GM12878 (cell line): ENCODE measurements around the gene ADM2. TPM values are rescaled to one million over a fixed set of nuclear protein-coding genes. Genes with fewer than 3 reads are reported as not detected.

Experiments
- ATAC-seq: fragments of 200-7000 bp; cut with Tn5 transposase; 3 replicates; pipeline ENCODE4 v1.9.1; 2020; ENCODE audit warnings: mild to moderate bottlenecking, moderate library complexity
- BruUV-seq: library from RNA; stranded (reverse); fragments of 400-500 nt; replicated peaks from 2 replicates; lab custom pipeline; 2021; lab: Mats Ljungman, UMichigan
- CTCF ChIA-PET: fragments of 300-600 bp; sonication (Branson Sonifier 250); formaldehyde crosslinking; extraction: SDS; loops from one replicate; lab custom pipeline; 2021; ENCODE audit warnings: inconsistent platforms; lab: Yijun Ruan, JAX
- POLR2A ChIA-PET: fragments of 350-600 bp; formaldehyde crosslinking; extraction: SDS; loops from one replicate; lab custom pipeline; 2021; ENCODE audit warnings: inconsistent platforms; lab: Charles Lee
- RAD21 ChIA-PET: fragments of 300-600 bp; sonication (Branson Sonifier 250); formaldehyde crosslinking; loops from one replicate; lab custom pipeline; 2023; ENCODE audit warnings: antibody characterized with exemption; ENCODE audit not compliant: unreplicated experiment; lab: Charles Lee
- SMC1A ChIA-PET: fragments of 300-600 bp; sonication (Branson Sonifier 250); formaldehyde crosslinking; loops from one replicate; lab custom pipeline; 2023; ENCODE audit not compliant: unreplicated experiment, uncharacterized antibody; lab: Charles Lee
- DNase-seq: peaks from one replicate; pipeline ENCODE4 v3.0.0-alpha.2; 2011; ENCODE audit warnings: low read depth, low spot score
- FAIRE-seq: peaks from 3 replicates; lab custom pipeline; 2011; peaks lifted over from hg19 to GRCh38; lab: Jason Lieb, UNC
- H2AFZ ChIP-seq: 2 replicates; pipeline ENCODE4 v1.6.0; 2011; ENCODE audit warnings: low read depth, low read length, control low read depth; ENCODE audit not compliant: control insufficient read depth
- H3K27ac ChIP-seq: 2 replicates; pipeline ENCODE4 v1.5.1; 2011; ENCODE audit warnings: control low read depth; ENCODE audit not compliant: control insufficient read depth, insufficient read depth
- H3K27me3 ChIP-seq, 2 experiments: replicated peaks in 1 of 2; 2 replicates each; pipeline versions ENCODE4 v1.6.0 to v1.6.1; 2011; ENCODE audit warnings: low read length in 1 of 2; ENCODE audit not compliant: control insufficient read depth in 2 of 2, insufficient read depth in 2 of 2
- H3K36me3 ChIP-seq, 2 experiments: 2 replicates each; pipeline ENCODE4 v1.5.1; 2011; ENCODE audit warnings: low read length in 1 of 2; ENCODE audit not compliant: control insufficient read depth in 2 of 2, insufficient read depth in 2 of 2
- H3K4me1 ChIP-seq: 2 replicates; pipeline ENCODE4 v1.6.1; 2011; ENCODE audit warnings: mild to moderate bottlenecking, low read length, moderate library complexity, mixed read lengths; ENCODE audit not compliant: control insufficient read depth, insufficient read depth
- H3K4me2 ChIP-seq: 2 replicates; pipeline ENCODE4 v1.6.0; 2011; ENCODE audit warnings: control low read depth; ENCODE audit not compliant: control insufficient read depth, insufficient read depth
- H3K4me3 ChIP-seq: fragments of 200-600 bp; sonication (generic); 2 replicates; pipeline ENCODE4 v1.5.1; 2016
- H3K79me2 ChIP-seq: 2 replicates; pipeline ENCODE4 v1.6.0; 2011; ENCODE audit warnings: low read length; ENCODE audit not compliant: control insufficient read depth, insufficient read depth
- H3K9ac ChIP-seq: 2 replicates; pipeline ENCODE4 v1.8.0; 2011; ENCODE audit warnings: low read length, control low read depth, mixed read lengths; ENCODE audit not compliant: control insufficient read depth, insufficient read depth
- H3K9me3 ChIP-seq: replicated peaks from 3 replicates; pipeline ENCODE4 v1.5.1; 2011; ENCODE audit warnings: mild to moderate bottlenecking, low read length; ENCODE audit not compliant: control insufficient read depth, insufficient read depth
- H4K20me1 ChIP-seq: 2 replicates; pipeline ENCODE4 v1.6.0; 2011; ENCODE audit not compliant: control insufficient read depth, insufficient read depth
- BCL11A ChIP-seq: IDR thresholded peaks from 2 replicates; pipeline ENCODE4 v1.6.1; 2011; ENCODE audit warnings: low read depth, low read length
- BHLHE40 ChIP-seq, 2 experiments: fragments of 450-650 bp in 1 of 2; IDR thresholded peaks; 2 replicates each; pipeline ENCODE4 v1.6.1; 2011 to 2017; ENCODE audit warnings: low read depth in 2 of 2, borderline replicate concordance in 1 of 2, improper control_type of control experiment in 1 of 2, low read length in 1 of 2, mild to moderate bottlenecking in 1 of 2
- CBFB ChIP-seq: IDR thresholded peaks from 2 replicates; pipeline ENCODE4 v1.6.1; 2016; ENCODE audit warnings: antibody characterized with exemption, low read depth
- EGR1 ChIP-seq, 2 experiments: IDR thresholded peaks; 1 replicate in 1 of 2; 2 replicates in 1 of 2; pipeline ENCODE4 v1.6.1; 2011 to 2012; ENCODE audit warnings: low read depth in 2 of 2, low read length in 2 of 2, borderline replicate concordance in 1 of 2, mild to moderate bottlenecking in 1 of 2, moderate library complexity in 1 of 2
- FOXM1 ChIP-seq: IDR thresholded peaks from 2 replicates; pipeline ENCODE4 v1.6.1; 2012; ENCODE audit warnings: low read depth, mild to moderate bottlenecking, inconsistent platforms, low read length, moderate library complexity
- HDGF ChIP-seq: fragments of 450-650 bp; IDR thresholded peaks from 2 replicates; pipeline ENCODE4 v1.6.1; 2016; ENCODE audit warnings: antibody characterized with exemption
- NBN ChIP-seq: fragments of 450-650 bp; IDR thresholded peaks from 2 replicates; pipeline ENCODE4 v1.6.1; 2016
- NFYA ChIP-seq: IDR thresholded peaks from 2 replicates; pipeline ENCODE4 v1.6.1; 2011; ENCODE audit warnings: low read depth, mild to moderate bottlenecking, low read length, improper control_type of control experiment, borderline replicate concordance
- NR2C1 ChIP-seq: fragments of 450-650 bp; IDR thresholded peaks from 2 replicates; pipeline ENCODE4 v1.6.1; 2017; ENCODE audit warnings: antibody characterized with exemption, mild to moderate bottlenecking, moderate library complexity
- RB1 ChIP-seq: fragments of 450-650 bp; formaldehyde crosslinking; IDR thresholded peaks from 2 replicates; pipeline ENCODE4 v1.6.1; 2017; ENCODE audit warnings: mild to moderate bottlenecking, borderline replicate concordance
- SMAD5 ChIP-seq: IDR thresholded peaks from 2 replicates; pipeline ENCODE4 v1.6.1; 2016; ENCODE audit warnings: antibody characterized with exemption, low read depth
- TBL1XR1 ChIP-seq: IDR thresholded peaks from 2 replicates; pipeline ENCODE4 v1.6.1; 2012; ENCODE audit warnings: low read depth, low read length, improper control_type of control experiment
- WGBS: methylation state at CpG from one replicate; pipeline ENCODE4 v1.1.6; 2016; ENCODE audit warnings: low lambda C conversion rate; ENCODE audit not compliant: insufficient replicate concordance, insufficient coverage; ENCODE audit errors: missing lambda C conversion rate; 5-methylcytosine and 5-hydroxymethylcytosine counted together
- in situ Hi-C: fragments of 300-500 bp; cut with MboI; formaldehyde crosslinking; loops from 9 replicates; pipeline ENCODE4 v1.14.3; 2018; ENCODE audit warnings: mixed read lengths
- intact Hi-C: fragments of 100-400 bp; cut with micrococcal nuclease; formaldehyde crosslinking; loops from one replicate; pipeline ENCODE4 v1.14.2; 2022; ENCODE audit not compliant: unreplicated experiment
- polyA plus RNA-seq, 11 experiments: library from polyadenylated mRNA; depleted of rRNA in 4 of 11; unstranded in 6 of 11; stranded (reverse) in 5 of 11; fragments of >200 nt; fragmentation: Nextera tagmentation in 4 of 11; fragmentation: Illumina TruSeq in 1 of 11; extraction: Ambion mirVana in 4 of 11; extraction: Trizol in 1 of 11; gene quantifications; 1 replicate in 1 of 11; 2 replicates in 10 of 11; pipeline versions ENCODE4 v1.2.1 to v1.2.3, GENCODE V29; 2011 to 2016; ENCODE audit warnings: inconsistent platforms in 2 of 11, missing spikeins in 2 of 11, low read depth in 1 of 11
- total RNA-seq, 4 experiments: library from RNA; depleted of rRNA in 3 of 4; stranded (reverse); fragments of >200 nt in 3 of 4; fragmentation: Illumina TruSeq in 1 of 4; extraction: Trizol in 1 of 4; gene quantifications; 2 replicates each; pipeline versions ENCODE4 v1.2.1 to v1.2.3, GENCODE V29; 2013 to 2021
- TF ChIP-seq, protein P1 (sequence below): fragments of 450-650 bp; IDR thresholded peaks from 2 replicates; pipeline ENCODE4 v1.6.1; 2017; ENCODE audit warnings: borderline replicate concordance
- TF ChIP-seq, protein P2 (sequence below): IDR thresholded peaks from 2 replicates; pipeline ENCODE4 v1.6.1; 2012; ENCODE audit warnings: low read depth, low read length, improper control_type of control experiment
- TF ChIP-seq, protein P3 (sequence below): IDR thresholded peaks from 2 replicates; pipeline ENCODE4 v1.6.1; 2012; ENCODE audit warnings: low read depth, low read length, improper control_type of control experiment
- TF ChIP-seq, protein P4 (sequence below): fragments of 450-650 bp; IDR thresholded peaks from 2 replicates; pipeline ENCODE4 v1.6.1; 2016; ENCODE audit warnings: mild to moderate bottlenecking
- TF ChIP-seq, protein P5 (sequence below), 3 experiments: IDR thresholded peaks in 2 of 3; conservative IDR thresholded peaks in 1 of 3; 2 replicates each; pipeline ENCODE4 v1.5.1; 2011; ENCODE audit warnings: low read depth in 3 of 3, low read length in 3 of 3, mild to moderate bottlenecking in 3 of 3, control low read depth in 2 of 3, moderate library complexity in 2 of 3, inconsistent platforms in 1 of 3, mixed read lengths in 1 of 3; ENCODE audit not compliant: control insufficient read depth in 2 of 3, insufficient read depth in 1 of 3; ENCODE audit errors: extremely low read depth in 1 of 3

ADM2 gene
- total and polyA plus RNA-seq, 10 of the 15 experiments (the other 5 are each of a cell fraction or from before 2014, with no cell fraction given), result 0.02 to 0.33 (median 0.12) TPM; not detected in 2

DNA sequence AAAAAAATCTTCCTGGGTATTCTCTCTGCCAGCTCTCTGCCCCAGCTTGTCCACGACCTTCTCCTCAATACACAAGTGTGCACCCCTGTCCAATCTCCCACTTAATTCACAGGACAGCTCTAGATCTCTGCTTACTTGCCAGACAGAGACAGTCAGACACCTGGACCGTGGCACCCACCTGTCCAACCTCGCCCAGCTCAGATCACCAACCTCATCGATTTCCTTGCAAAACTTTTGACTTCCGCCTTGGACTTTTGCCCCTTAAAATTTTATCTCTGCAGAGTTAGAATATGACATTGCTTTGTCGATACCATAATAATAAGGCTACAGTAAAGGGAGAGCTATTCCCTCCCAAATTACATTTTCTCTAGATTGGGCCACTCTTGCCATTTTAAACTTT, 15.8 kb downstream of the ADM2 start:
- CTCF ChIA-PET, result interaction anchor here (0.9 to 4.8 kb wide), 16 partner anchors 11 to 353 kb away, joined by 3 to 29 read pairs (median 8); partner anchors contain the start of genes LMF2, MIOX and NCAPH2
- Histone ChIP-seq H4K20me1 (no peaks in the 10 kb centered on the region), H3K4me2 (no peak overlapping the region), H3K27me3 (no peaks in the 10 kb centered on the region), H3K36me3 (no peaks in the 10 kb centered on the region), H3K9me3 (no peaks in the 10 kb centered on the region), H3K4me1 (no peaks in the 10 kb centered on the region), H3K4me3 (no peak overlapping the region), H3K27ac (no peak overlapping the region), H2AFZ (no peak overlapping the region), H3K9ac (no peak overlapping the region), H3K79me2 (no peaks in the 10 kb centered on the region)
- FAIRE-seq (no peak), DNase-seq (no peak), ATAC-seq (no peak)
- POLR2A ChIA-PET, result interaction anchor here (1.4 kb wide), 1 partner anchor 29 kb away, joined by 4 read pairs; the partner anchor contains the start of gene SCO2
- 31% methylated on average over 6 of the region's 6 CpGs for WGBS
- in situ Hi-C loops, result loop anchor here (10.0 kb wide), 1 partner anchor 242 kb away; the partner anchor contains the start of gene HDAC10
- intact Hi-C loops, result loop anchor here (5.0 kb wide), 1 partner anchor 245 kb away; the partner anchor contains the start of gene HDAC10
- SMC1A ChIA-PET, result interaction anchor here (0.7 to 2.1 kb wide), 5 partner anchors 24 to 254 kb away, joined by 4 to 8 read pairs (median 5); partner anchors contain the start of gene TUBGCP6
- no TSS peak for BruUV-seq
- RAD21 ChIA-PET, result interaction anchor here (0.5 to 3.0 kb wide), 9 partner anchors 12 to 256 kb away, joined by 3 to 16 read pairs (median 5); partner anchors contain the start of genes PLXNB2 and SCO2
- TF ChIP-seq, protein P1, sequence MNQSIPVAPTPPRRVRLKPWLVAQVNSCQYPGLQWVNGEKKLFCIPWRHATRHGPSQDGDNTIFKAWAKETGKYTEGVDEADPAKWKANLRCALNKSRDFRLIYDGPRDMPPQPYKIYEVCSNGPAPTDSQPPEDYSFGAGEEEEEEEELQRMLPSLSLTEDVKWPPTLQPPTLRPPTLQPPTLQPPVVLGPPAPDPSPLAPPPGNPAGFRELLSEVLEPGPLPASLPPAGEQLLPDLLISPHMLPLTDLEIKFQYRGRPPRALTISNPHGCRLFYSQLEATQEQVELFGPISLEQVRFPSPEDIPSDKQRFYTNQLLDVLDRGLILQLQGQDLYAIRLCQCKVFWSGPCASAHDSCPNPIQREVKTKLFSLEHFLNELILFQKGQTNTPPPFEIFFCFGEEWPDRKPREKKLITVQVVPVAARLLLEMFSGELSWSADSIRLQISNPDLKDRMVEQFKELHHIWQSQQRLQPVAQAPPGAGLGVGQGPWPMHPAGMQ, result no peak
- TF ChIP-seq SMAD5 (no peak), NBN (no peak), BHLHE40 (IDR thresholded peaks at IDR 0.05; ENCODE audit: borderline replicate concordance in 1 of 2, low read depth in 2 of 2, low read length in 1 of 2) (no peak), CBFB (no peak), TBL1XR1 (no peak), HDGF (no peak), RB1 (no peak), FOXM1 (no peak), NR2C1 (no peak), BCL11A (no peak), NFYA (no peak), EGR1 (IDR thresholded peaks at IDR 0.05; ENCODE audit: borderline replicate concordance in 1 of 2, low read depth in 2 of 2, low read length in 2 of 2) (no peak)
- TF ChIP-seq, protein P2, sequence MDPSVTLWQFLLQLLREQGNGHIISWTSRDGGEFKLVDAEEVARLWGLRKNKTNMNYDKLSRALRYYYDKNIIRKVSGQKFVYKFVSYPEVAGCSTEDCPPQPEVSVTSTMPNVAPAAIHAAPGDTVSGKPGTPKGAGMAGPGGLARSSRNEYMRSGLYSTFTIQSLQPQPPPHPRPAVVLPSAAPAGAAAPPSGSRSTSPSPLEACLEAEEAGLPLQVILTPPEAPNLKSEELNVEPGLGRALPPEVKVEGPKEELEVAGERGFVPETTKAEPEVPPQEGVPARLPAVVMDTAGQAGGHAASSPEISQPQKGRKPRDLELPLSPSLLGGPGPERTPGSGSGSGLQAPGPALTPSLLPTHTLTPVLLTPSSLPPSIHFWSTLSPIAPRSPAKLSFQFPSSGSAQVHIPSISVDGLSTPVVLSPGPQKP, result no peak
- TF ChIP-seq, protein P3, sequence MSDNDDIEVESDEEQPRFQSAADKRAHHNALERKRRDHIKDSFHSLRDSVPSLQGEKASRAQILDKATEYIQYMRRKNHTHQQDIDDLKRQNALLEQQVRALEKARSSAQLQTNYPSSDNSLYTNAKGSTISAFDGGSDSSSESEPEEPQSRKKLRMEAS, result no peak
- TF ChIP-seq, protein P4, sequence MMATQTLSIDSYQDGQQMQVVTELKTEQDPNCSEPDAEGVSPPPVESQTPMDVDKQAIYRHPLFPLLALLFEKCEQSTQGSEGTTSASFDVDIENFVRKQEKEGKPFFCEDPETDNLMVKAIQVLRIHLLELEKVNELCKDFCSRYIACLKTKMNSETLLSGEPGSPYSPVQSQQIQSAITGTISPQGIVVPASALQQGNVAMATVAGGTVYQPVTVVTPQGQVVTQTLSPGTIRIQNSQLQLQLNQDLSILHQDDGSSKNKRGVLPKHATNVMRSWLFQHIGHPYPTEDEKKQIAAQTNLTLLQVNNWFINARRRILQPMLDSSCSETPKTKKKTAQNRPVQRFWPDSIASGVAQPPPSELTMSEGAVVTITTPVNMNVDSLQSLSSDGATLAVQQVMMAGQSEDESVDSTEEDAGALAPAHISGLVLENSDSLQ, result no peak
- TF ChIP-seq, protein P5, sequence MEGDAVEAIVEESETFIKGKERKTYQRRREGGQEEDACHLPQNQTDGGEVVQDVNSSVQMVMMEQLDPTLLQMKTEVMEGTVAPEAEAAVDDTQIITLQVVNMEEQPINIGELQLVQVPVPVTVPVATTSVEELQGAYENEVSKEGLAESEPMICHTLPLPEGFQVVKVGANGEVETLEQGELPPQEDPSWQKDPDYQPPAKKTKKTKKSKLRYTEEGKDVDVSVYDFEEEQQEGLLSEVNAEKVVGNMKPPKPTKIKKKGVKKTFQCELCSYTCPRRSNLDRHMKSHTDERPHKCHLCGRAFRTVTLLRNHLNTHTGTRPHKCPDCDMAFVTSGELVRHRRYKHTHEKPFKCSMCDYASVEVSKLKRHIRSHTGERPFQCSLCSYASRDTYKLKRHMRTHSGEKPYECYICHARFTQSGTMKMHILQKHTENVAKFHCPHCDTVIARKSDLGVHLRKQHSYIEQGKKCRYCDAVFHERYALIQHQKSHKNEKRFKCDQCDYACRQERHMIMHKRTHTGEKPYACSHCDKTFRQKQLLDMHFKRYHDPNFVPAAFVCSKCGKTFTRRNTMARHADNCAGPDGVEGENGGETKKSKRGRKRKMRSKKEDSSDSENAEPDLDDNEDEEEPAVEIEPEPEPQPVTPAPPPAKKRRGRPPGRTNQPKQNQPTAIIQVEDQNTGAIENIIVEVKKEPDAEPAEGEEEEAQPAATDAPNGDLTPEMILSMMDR (IDR thresholded peaks at IDR 0.05 in 2 of 3, conservative IDR thresholded peaks at IDR 0.05 in 1 of 3; ENCODE audit: control insufficient read depth in 2 of 3, extremely low read depth in 1 of 3, insufficient read depth in 1 of 3, low read depth in 3 of 3, low read length in 3 of 3), result no peak
